ENCODE measurements around the gene PRMT7. TPM values are rescaled to one million over a fixed set of nuclear protein-coding genes. Genes with fewer than 3 reads are reported as not detected.

PRMT7 gene, protein sequence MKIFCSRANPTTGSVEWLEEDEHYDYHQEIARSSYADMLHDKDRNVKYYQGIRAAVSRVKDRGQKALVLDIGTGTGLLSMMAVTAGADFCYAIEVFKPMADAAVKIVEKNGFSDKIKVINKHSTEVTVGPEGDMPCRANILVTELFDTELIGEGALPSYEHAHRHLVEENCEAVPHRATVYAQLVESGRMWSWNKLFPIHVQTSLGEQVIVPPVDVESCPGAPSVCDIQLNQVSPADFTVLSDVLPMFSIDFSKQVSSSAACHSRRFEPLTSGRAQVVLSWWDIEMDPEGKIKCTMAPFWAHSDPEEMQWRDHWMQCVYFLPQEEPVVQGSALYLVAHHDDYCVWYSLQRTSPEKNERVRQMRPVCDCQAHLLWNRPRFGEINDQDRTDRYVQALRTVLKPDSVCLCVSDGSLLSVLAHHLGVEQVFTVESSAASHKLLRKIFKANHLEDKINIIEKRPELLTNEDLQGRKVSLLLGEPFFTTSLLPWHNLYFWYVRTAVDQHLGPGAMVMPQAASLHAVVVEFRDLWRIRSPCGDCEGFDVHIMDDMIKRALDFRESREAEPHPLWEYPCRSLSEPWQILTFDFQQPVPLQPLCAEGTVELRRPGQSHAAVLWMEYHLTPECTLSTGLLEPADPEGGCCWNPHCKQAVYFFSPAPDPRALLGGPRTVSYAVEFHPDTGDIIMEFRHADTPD
- polyA plus RNA-seq, result 48.7 TPM
- long read RNA-seq, donor 1, partial matches to known transcripts, result 0 of 1 reads
- long read RNA-seq, donor 1, other reads (novel, unspliced or antisense), result 0 of 1 reads
- long read RNA-seq, donor 2, partial matches to known transcripts, result 25 of 38 reads
- long read RNA-seq, donor 2, other reads (novel, unspliced or antisense), result 9 of 38 reads
- long read RNA-seq, donor 3, result 0 reads
- long read RNA-seq, donor 4, result 0 reads
- long read RNA-seq, donor 5, partial matches to known transcripts, result 0 of 2 reads
- long read RNA-seq, donor 5, other reads (novel, unspliced or antisense), result 0 of 2 reads
- long read RNA-seq, donor 6, partial matches to known transcripts, result 20 of 20 reads
- long read RNA-seq, donor 6, other reads (novel, unspliced or antisense), result 0 of 20 reads
- long read RNA-seq, donor 7, partial matches to known transcripts, result 0 of 1 reads
- long read RNA-seq, donor 7, other reads (novel, unspliced or antisense), result 0 of 1 reads
- long read RNA-seq, donor 8, partial matches to known transcripts, result 0 of 2 reads
- long read RNA-seq, donor 8, other reads (novel, unspliced or antisense), result 0 of 2 reads
- long read RNA-seq, donor 9, partial matches to known transcripts, result 7 of 10 reads
- long read RNA-seq, donor 9, other reads (novel, unspliced or antisense), result 0 of 10 reads
- long read RNA-seq, donor 10, partial matches to known transcripts, result 75 of 75 reads
- long read RNA-seq, donor 10, other reads (novel, unspliced or antisense), result 0 of 75 reads
- long read RNA-seq, donor 11, partial matches to known transcripts, result 5 of 6 reads
- long read RNA-seq, donor 11, other reads (novel, unspliced or antisense), result 0 of 6 reads

DNA sequence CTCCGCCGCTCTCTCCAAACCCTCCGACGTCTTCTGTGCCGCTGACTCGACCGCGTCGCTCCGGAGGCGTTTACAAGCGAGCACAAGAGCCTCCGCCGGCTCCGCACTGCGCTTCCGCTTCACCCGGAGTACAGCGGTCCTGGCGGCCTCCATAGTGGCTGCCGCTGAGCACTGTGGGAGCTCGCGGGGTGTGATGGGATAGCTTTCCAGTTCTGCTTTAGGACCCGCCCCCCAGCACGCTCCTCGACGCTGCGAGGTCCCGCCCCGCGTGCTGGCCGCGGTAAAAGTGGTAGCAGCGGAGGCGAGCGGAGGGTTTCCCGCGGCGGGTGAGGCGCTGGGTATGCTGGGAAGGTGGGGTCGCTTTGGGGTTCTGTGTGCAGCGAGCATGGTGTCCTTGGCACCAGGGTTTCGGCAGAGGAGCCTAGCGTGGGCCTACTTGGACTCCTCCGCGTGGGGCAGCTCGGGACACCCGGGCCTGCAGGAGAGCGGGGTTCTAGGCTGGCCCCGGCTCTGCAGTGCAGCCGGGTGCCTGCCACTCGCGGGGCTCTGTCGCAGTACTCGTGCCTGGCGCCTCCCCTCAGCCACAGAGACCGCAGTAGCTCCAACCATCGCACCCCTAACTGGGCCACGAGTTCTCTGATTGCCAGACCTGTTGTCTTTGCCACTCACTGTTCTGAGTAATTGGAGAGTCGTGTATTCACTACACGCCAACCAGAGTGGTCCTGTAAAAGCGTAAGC is at the start of gene PRMT7, which contains the start of gene SLC7A6OS:
TSS of gene PRMT7 (plus strand) at position 246 of the 738 bp plus-strand sequence. CDS start 4,961 bp downstream, outside the sequence.
TSS of gene SLC7A6OS (minus strand) at position 173 of the 738 bp plus-strand sequence. CDS start at position 153, 20 bp downstream.
- DNase-seq, result peak; percentile 88 to 95
- Histone ChIP-seq H3K9me3 (ENCODE audit: control insufficient read depth, low read depth, low read length) (no peaks in the 10 kb centered on the region), H3K4me1 (ENCODE audit: control insufficient read depth, insufficient read depth, low read length) (peaks cover 15% of the 10 kb centered on the region), H3K36me3 (ENCODE audit: control insufficient read depth, insufficient read depth, low read length) (peaks cover 26% of the 10 kb centered on the region), H3K27ac (ENCODE audit: low read length) (peak within 1 kb of the TSS; percentile 85), H3K27me3 (ENCODE audit: control insufficient read depth, insufficient read depth, low read length) (no peaks in the 10 kb centered on the region), H3K4me3 (ENCODE audit: low read length) (peak within 1 kb of the TSS; percentile 95)
- no CpG with 5 or more reads among the region's 62 CpGs for WGBS (ENCODE audit: insufficient coverage, low lambda C conversion rate)

DNA sequence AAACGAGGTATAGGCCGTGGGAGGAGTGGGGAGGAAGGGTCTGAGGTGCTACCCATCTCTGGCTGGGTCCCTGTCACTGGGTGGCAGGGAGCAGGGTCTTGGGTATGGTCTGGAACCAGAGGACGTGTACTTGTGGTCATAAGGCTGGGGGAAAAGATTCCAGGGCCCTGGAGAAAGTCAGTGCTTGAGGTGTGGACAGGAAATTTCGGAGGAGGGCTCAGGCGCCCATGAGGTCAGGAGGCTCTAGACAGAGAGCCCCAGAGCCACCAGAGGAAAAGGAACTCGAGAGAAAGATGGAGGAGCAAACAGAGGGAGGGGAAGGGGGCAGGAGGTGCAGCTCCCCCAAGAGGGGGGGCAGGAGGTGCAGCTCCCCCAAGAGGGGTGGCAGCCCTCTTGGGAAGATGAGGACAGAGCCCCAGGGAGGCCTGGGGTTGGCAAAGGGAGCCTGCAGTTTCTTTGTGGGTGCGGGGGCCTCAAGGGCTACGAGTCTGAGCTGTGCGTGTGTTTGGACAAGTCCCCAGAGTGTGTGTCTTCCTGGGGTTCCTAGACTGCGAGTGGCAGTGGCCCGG is 47.2 kb upstream of the PRMT7 start:
- H3K4me1 ChIP-seq (ENCODE audit: control insufficient read depth, insufficient read depth, low read length), result peaks cover 32% of the 10 kb centered on the region
- no peak for DNase-seq
- H3K4me3 ChIP-seq (ENCODE audit: low read length), result peak overlapping the region; percentile 75
- no peaks in the 10 kb centered on the region for H3K9me3 ChIP-seq (ENCODE audit: control insufficient read depth, low read depth, low read length)
- WGBS (ENCODE audit: insufficient coverage, low lambda C conversion rate), result no CpG with 5 or more reads among the region's 11 CpGs
- H3K36me3 ChIP-seq (ENCODE audit: control insufficient read depth, insufficient read depth, low read length), result peaks cover 17% of the 10 kb centered on the region
- no peaks in the 10 kb centered on the region for H3K27me3 ChIP-seq (ENCODE audit: control insufficient read depth, insufficient read depth, low read length)
- peak overlapping the region; percentile 85 for H3K27ac ChIP-seq (ENCODE audit: low read length)

DNA sequence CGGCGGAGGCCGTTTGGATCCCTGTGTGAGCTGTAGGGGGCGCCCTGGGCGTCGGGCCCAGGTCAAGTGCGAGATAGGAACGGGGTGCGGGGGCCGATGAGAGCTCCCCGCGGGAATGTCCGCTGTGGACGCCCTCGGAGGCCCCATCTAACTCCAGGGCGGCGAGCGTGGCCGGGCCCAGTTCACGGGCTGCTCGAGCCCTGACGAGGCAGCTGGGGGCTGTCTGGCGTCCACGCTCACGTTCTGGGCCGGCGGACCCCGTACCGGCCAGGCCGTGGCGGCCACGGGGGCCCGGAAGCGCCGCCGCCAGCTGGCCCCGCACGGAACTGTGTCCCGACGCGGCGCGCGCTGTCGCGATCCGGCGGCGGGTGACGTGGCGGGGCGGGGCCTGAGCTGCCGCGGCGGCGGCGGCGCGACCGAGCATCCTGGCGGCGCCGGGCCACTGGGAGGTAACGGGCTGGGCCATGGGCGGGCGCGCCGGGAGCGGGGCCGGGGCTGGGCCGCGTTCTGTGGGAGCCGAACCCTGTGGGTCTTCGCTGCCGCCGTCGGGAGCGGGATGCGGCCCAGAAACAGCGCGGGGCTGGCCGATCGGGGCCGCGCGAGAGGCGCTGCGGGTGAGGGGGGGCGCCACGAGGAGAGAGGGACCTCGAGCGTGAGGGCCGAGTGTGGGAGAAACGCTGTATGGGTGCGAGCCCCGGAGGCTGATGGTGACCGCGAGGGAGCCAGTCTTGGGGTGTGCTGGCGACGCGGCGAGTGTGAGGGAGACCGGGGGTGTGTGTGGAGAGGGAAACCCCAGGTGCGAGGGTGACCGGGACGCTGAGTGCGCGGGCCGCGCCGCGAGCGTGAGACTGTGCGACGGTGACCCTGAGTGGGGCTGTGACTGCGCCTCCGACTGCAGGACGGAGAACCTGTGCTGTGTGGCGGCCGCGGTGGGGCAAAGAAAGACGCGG is 46.4 kb upstream of the PRMT7 start, which contains the start of gene SLC7A6:
TSS of gene SLC7A6 (plus strand) at position 399 of the 950 bp plus-strand sequence. CDS start 10,201 bp downstream, outside the sequence.
- DNase-seq, result peak; percentile 63 to 73
- Histone ChIP-seq H3K36me3 (ENCODE audit: control insufficient read depth, insufficient read depth, low read length) (peaks cover 13% of the 10 kb centered on the region), H3K4me3 (ENCODE audit: low read length) (peak within 1 kb of the TSS; percentile 75), H3K27me3 (ENCODE audit: control insufficient read depth, insufficient read depth, low read length) (no peaks in the 10 kb centered on the region), H3K9me3 (ENCODE audit: control insufficient read depth, low read depth, low read length) (no peaks in the 10 kb centered on the region), H3K27ac (ENCODE audit: low read length) (peak within 1 kb of the TSS; percentile 85), H3K4me1 (ENCODE audit: control insufficient read depth, insufficient read depth, low read length) (peaks cover 31% of the 10 kb centered on the region)
- no CpG with 5 or more reads among the region's 123 CpGs for whole genome bisulfite sequencing (ENCODE audit: insufficient coverage, low lambda C conversion rate)

DNA sequence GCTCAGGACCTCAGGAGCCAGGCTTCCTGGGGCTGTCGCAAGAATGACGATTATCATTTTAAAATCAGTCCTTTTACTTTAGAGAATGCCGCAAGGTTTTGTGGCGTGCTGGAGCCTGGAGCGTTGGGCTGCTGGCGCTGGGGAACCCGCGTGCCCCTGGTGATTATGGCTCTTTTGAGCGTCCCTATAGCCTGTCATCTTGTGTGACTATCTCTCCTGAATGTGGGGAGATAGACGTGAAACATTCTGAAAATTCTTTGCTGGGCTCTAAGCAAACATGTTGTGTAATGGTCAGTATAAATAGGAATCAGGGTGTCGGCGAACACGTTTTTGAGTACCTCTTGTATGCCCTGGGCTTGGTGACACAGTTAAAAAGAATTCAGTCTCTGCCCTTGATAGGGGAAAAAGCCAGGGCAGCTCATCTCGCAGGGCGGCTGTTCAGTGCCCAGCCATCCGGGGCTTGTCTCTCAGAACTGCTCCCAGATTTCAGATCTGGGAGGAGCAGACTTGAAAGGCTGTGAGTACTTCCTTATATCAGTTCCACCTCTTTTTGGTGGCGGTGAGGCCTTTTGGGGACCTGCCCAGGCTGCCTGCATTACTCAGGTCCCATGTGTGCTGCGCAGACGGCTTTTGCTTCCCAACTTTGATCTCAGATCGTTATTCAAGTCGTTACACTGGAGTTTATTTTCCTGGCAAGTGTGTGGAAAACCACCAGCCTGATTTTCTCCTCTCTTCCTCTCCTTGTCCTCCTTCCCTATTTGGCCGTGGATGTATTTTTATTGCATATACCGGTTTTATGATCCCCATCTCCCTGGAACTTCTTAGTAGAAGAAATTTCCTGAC is 45.5 kb upstream of the PRMT7 start:
- Histone ChIP-seq H3K36me3 (ENCODE audit: control insufficient read depth, insufficient read depth, low read length) (peaks cover 4% of the 10 kb centered on the region), H3K4me1 (ENCODE audit: control insufficient read depth, insufficient read depth, low read length) (peaks cover 31% of the 10 kb centered on the region), H3K9me3 (ENCODE audit: control insufficient read depth, low read depth, low read length) (no peaks in the 10 kb centered on the region), H3K27ac (ENCODE audit: low read length) (peak overlapping the region; percentile 84), H3K27me3 (ENCODE audit: control insufficient read depth, insufficient read depth, low read length) (no peaks in the 10 kb centered on the region), H3K4me3 (ENCODE audit: low read length) (peak overlapping the region; percentile 69)
- DNase-seq, result peak; percentile 62 to 89
- whole genome bisulfite sequencing (ENCODE audit: insufficient coverage, low lambda C conversion rate), result 10% methylated on average over 5 of the region's 23 CpGs

DNA sequence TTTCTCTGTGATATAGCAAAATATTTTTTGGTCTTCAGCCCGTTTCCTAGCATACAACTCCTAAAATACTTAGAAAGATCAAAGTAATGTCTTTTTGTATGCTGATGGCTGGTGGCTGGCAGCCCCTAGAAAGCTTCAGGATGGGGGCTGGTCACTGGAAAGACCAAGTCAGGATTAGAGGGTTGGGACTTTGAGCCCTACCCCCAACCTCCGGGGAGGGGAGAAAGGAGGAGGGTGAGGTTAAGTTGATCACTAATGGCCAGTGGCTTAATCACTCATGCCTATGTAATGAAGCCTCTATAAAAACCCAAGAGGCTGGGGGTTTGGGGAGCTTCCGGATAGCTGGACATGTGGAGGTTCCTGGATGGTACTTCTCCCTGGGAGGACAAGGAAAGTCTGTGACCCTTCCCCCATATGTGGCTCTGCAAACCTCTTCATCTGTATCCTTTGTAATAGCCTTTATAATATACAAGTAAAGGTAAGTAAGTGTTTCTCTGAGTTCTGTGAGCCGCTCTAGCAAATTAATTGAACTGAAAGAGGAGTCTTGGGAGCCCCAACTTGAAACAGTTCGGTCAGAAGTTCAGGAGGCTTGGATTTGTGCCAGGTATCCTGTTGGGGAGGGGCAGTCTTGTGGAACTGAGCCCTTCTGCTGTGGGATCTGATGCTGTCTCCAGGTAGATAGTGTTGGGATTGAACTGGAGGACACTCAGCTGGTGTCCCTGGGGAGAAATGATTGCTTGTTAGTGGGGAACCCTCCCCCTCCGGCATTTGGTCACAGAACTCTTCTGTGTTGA is 43.0 kb upstream of the PRMT7 start:
- no peaks in the 10 kb centered on the region for H3K9me3 ChIP-seq (ENCODE audit: control insufficient read depth, low read depth, low read length)
- peak overlapping the region; percentile 41 for H3K27ac ChIP-seq (ENCODE audit: low read length)
- no peak overlapping the region for H3K4me3 ChIP-seq (ENCODE audit: low read length)
- no peaks in the 10 kb centered on the region for H3K36me3 ChIP-seq (ENCODE audit: control insufficient read depth, insufficient read depth, low read length)
- H3K27me3 ChIP-seq (ENCODE audit: control insufficient read depth, insufficient read depth, low read length), result no peaks in the 10 kb centered on the region
- 33% methylated on average over 1 of the region's 6 CpGs for WGBS (ENCODE audit: insufficient coverage, low lambda C conversion rate)
- H3K4me1 ChIP-seq (ENCODE audit: control insufficient read depth, insufficient read depth, low read length), result peaks cover 39% of the 10 kb centered on the region
- DNase-seq, result peak in 1 of 2 donors; percentile 65

DNA sequence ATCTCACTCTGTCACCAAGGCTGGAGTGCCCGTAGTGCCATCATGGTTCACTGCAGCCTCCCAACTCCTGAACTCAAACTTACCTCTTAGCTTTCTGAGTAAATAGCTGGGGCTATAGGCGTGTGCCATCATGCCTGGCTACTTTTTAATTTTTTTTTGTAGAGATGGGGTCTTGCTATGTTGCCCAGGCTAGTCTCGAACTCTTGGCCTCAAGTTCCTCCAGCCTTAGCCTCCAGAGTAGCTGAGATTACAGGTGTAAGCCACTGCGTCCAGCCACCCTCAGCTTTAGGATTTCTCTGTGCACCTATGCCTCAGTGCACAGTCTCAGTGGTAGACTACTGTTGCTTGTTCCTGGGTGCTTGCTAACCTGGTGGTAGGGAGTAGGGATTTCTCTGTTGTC is 41.0 kb upstream of the PRMT7 start:
- H3K36me3 ChIP-seq (ENCODE audit: control insufficient read depth, insufficient read depth, low read length), result peaks cover 11% of the 10 kb centered on the region
- H3K27ac ChIP-seq (ENCODE audit: low read length), result no peak overlapping the region
- WGBS (ENCODE audit: insufficient coverage, low lambda C conversion rate), result 100% methylated on average over 1 of the region's 4 CpGs

DNA sequence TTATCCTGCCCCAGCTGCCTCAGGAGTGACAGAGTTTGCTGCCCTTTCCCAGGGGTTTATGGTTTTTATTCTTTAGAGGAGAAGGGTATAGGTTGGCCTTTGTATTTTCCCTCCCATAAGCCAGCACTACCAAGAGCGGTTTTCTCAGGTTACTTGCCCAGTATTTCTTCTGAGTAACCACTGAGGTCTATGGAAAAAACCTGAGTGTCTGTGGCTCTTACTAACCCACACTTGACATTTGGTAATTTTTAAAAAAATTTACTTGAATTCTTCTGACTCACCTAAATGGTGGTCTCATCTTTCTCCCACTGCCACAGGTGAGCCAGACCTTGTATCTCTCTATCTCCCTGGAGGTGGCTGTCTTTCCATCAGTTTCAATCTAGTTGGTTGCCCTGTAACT is 40.5 kb upstream of the PRMT7 start:
- Histone ChIP-seq H3K27me3 (ENCODE audit: control insufficient read depth, insufficient read depth, low read length) (no peaks in the 10 kb centered on the region), H3K27ac (ENCODE audit: low read length) (no peak overlapping the region), H3K9me3 (ENCODE audit: control insufficient read depth, low read depth, low read length) (no peaks in the 10 kb centered on the region), H3K36me3 (ENCODE audit: control insufficient read depth, insufficient read depth, low read length) (peaks cover 14% of the 10 kb centered on the region), H3K4me1 (ENCODE audit: control insufficient read depth, insufficient read depth, low read length) (peaks cover 30% of the 10 kb centered on the region), H3K4me3 (ENCODE audit: low read length) (no peak overlapping the region)
- WGBS (ENCODE audit: insufficient coverage, low lambda C conversion rate), result no CpG with 5 or more reads among the region's 1 CpG
- no peak for DNase-seq

More for the DNA sequence above, 41.0 kb upstream of the PRMT7 start:
- Histone ChIP-seq H3K9me3 (ENCODE audit: control insufficient read depth, low read depth, low read length) (no peaks in the 10 kb centered on the region), H3K4me3 (ENCODE audit: low read length) (no peak overlapping the region), H3K27me3 (ENCODE audit: control insufficient read depth, insufficient read depth, low read length) (no peaks in the 10 kb centered on the region), H3K4me1 (ENCODE audit: control insufficient read depth, insufficient read depth, low read length) (peaks cover 35% of the 10 kb centered on the region)
- DNase-seq, result no peak

Data from large intestine (tissue), 12 donors.